Tibial nerve (tissue), 4 donors: Measurements from ENCODE around the gene RASEF. TPM values are rescaled to one million over a fixed set of nuclear protein-coding genes. Genes with fewer than 3 reads are reported as not detected.

ENCODE experiments used
- DNase-seq, 2 donors: peaks; one replicate each; pipeline ENCODE4 v3.0.0-alpha.2; 2019; ENCODE audit warnings: low spot score in 2 of 2
- H3K27ac ChIP-seq, 4 donors: fragments of 200-600 bp; sonication (generic) in 3 of 4; one replicate each; pipeline ENCODE4 v1.5.1; 2017 to 2019; ENCODE audit warnings: mild to moderate bottlenecking in 1 of 4
- H3K27me3 ChIP-seq, 2 donors: fragments of 200-600 bp; sonication (generic) in 1 of 2; one replicate each; pipeline versions ENCODE4 v1.5.1 to v1.6.0; 2017 to 2019
- H3K36me3 ChIP-seq, 3 donors: fragments of 200-600 bp; sonication (generic); one replicate each; pipeline ENCODE4 v1.5.1; 2018 to 2019
- H3K4me1 ChIP-seq, 4 donors: fragments of 200-600 bp; sonication (generic) in 3 of 4; one replicate each; pipeline ENCODE4 v1.5.1; 2017 to 2019
- H3K4me3 ChIP-seq, 4 donors: fragments of 200-600 bp; sonication (generic) in 3 of 4; one replicate each; pipeline ENCODE4 v1.5.1; 2017 to 2019; ENCODE audit warnings: mild to moderate bottlenecking in 1 of 4, moderate library complexity in 1 of 4
- H3K9me3 ChIP-seq, 4 donors: fragments of 200-600 bp; sonication (generic) in 3 of 4; one replicate each; pipeline ENCODE4 v1.5.1; 2017 to 2019
- EP300 ChIP-seq, 2 donors: sonication (generic); formaldehyde crosslinking; IDR thresholded peaks; one replicate each; pipeline ENCODE4 v1.6.1; 2017; ENCODE audit warnings: antibody characterized with exemption in 2 of 2, mild to moderate bottlenecking in 1 of 2
- POLR2A ChIP-seq, 2 donors: fragments of 450-650 bp; IDR thresholded peaks; one replicate each; pipeline ENCODE4 v1.6.1; 2017; ENCODE audit warnings: antibody characterized with exemption in 2 of 2, mild to moderate bottlenecking in 2 of 2, moderate library complexity in 2 of 2
- WGBS, 2 donors: methylation state at CpG; one replicate each; pipeline ENCODE4 v1.1.5; 2018; 5-methylcytosine and 5-hydroxymethylcytosine counted together
- total RNA-seq, 4 donors: library from RNA; depleted of rRNA; stranded (reverse); fragments of >200 nt; gene quantifications; one replicate each; pipeline ENCODE4 v1.1.0, GENCODE V29; 2016
- TF ChIP-seq, protein P1 (sequence below), 5 experiments: fragments of 200-600 bp in 3 of 5; fragments of 450-650 bp in 2 of 5; sonication (generic) in 3 of 5; IDR thresholded peaks; one replicate each; pipeline ENCODE4 v1.5.1; 2016 to 2019; ENCODE audit warnings: antibody characterized with exemption in 5 of 5, mild to moderate bottlenecking in 3 of 5, moderate library complexity in 2 of 5

The RASEF gene
- total RNA-seq, 4 donors from 2014 or later, result 0.21 to 3.6 (median 1.4) TPM

DNA sequence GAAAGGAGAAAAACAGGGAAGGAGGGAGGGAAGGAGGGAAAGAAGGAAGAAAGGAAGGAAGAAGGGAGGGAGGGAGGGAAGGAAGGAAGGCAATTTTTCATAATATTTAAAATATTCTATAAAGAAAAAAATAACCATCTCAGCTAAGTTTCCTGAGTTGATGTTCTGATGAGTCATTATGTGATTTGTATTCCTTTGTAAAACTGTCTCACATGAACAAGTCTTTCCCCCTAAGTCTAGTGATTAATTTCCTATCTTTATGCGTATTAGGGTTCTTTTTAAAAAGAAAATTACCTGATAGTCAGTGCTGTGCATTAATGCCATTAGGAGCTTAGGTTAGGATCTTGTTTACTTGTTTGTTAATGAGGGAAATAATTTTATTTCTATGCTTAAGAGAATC lies 94.1 kb downstream of the RASEF start:
- Histone ChIP-seq H3K27ac (no peak overlapping the region), H3K4me1 (no peaks in the 10 kb centered on the region), H3K27me3 (no peaks in the 10 kb centered on the region), H3K4me3 (no peak overlapping the region), H3K9me3 (peaks cover 0 to 4% (median 0%) of the 10 kb centered on the region in 4 donors), H3K36me3 (no peaks in the 10 kb centered on the region)
- WGBS, 2 donors, result 84 to 89% methylated on average over 1 of the region's 1 CpG
- no peak for DNase-seq
- TF ChIP-seq, protein P1, sequence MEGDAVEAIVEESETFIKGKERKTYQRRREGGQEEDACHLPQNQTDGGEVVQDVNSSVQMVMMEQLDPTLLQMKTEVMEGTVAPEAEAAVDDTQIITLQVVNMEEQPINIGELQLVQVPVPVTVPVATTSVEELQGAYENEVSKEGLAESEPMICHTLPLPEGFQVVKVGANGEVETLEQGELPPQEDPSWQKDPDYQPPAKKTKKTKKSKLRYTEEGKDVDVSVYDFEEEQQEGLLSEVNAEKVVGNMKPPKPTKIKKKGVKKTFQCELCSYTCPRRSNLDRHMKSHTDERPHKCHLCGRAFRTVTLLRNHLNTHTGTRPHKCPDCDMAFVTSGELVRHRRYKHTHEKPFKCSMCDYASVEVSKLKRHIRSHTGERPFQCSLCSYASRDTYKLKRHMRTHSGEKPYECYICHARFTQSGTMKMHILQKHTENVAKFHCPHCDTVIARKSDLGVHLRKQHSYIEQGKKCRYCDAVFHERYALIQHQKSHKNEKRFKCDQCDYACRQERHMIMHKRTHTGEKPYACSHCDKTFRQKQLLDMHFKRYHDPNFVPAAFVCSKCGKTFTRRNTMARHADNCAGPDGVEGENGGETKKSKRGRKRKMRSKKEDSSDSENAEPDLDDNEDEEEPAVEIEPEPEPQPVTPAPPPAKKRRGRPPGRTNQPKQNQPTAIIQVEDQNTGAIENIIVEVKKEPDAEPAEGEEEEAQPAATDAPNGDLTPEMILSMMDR (IDR thresholded peaks at IDR 0.05), result no peak
- TF ChIP-seq EP300 (IDR thresholded peaks at IDR 0.05) (no peak), POLR2A (IDR thresholded peaks at IDR 0.05) (no peak)

DNA sequence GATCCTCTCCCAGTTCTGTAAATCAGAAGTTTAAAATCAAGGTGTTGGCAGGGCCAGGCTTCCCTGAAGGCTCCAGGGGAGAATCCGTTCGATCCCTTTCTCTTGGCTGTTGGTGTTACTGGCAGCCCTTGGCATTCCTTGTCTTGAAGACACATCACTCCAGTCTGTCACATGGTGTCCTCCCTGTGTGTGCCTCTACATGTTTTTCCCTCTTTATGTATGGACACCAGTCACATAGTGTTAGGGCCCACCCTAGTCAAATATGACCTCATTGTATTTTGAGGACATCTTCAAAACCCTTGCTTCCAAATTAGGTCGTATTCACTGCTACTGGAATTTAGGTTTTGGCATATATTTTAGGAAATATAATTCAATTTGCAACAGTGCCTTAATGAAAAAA lies 94.6 kb downstream of the RASEF start:
- TF ChIP-seq, protein P1 (IDR thresholded peaks at IDR 0.05), result no peak
- TF ChIP-seq EP300 (IDR thresholded peaks at IDR 0.05), result no peak
- no peak for TF ChIP-seq POLR2A (IDR thresholded peaks at IDR 0.05)
- no peak overlapping the region for H3K4me3 ChIP-seq
- 67 to 71% methylated on average over 3 of the region's 3 CpGs for WGBS, 2 donors
- H3K27ac ChIP-seq, result no peak overlapping the region
- no peaks in the 10 kb centered on the region for H3K36me3 ChIP-seq
- DNase-seq, result no peak
- H3K4me1 ChIP-seq, result no peaks in the 10 kb centered on the region
- H3K27me3 ChIP-seq, result no peaks in the 10 kb centered on the region
- H3K9me3 ChIP-seq, result peaks cover 0 to 4% (median 0%) of the 10 kb centered on the region in 4 donors

DNA sequence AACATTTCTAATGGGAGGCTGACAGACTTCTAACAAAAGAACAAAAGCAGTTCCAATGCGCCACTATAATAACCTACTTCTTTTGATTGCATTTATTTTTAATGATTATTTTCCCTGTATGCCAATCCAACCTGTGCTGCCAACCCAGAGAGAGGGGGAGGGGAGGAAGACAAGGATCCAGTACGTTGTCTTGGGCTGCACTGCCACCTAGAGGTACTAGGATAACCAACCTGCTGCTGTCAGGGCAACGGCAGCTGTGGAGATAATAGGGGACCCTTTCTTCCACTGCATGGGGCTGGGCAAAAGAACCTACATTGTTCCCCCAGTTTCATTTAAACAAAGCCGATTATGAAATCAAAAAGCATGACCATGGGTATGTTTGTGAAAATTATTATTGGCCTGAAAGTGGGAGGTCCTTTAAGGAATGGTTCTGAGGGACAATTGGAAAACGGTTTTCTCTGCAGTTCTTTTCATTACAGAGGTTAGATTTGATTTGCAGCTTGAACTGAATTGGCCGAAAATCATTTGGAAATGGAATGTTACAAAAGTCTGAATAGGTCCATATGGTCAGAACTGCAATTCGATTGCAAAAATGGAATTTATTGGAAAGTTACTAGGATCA lies 101.3 kb downstream of the RASEF start:
- Histone ChIP-seq H3K27me3 (no peaks in the 10 kb centered on the region), H3K4me1 (peaks cover 0 to 6% (median 0%) of the 10 kb centered on the region in 4 donors), H3K4me3 (no peak overlapping the region), H3K27ac (no peak overlapping the region), H3K9me3 (no peaks in the 10 kb centered on the region), H3K36me3 (no peaks in the 10 kb centered on the region)
- no peak for TF ChIP-seq EP300 (IDR thresholded peaks at IDR 0.05)
- TF ChIP-seq, protein P1 (IDR thresholded peaks at IDR 0.05), result peak; percentile 59 to 76 (median 69)
- TF ChIP-seq POLR2A (IDR thresholded peaks at IDR 0.05), result no peak
- peak; percentile 48 to 72 for DNase-seq
- 10 to 15% methylated on average over 7 of the region's 7 CpGs for WGBS, 2 donors

- H3K27ac ChIP-seq, result no peak overlapping the region
- WGBS, 2 donors, result 73 to 75% methylated on average over 7 of the region's 7 CpGs
- peaks cover 0 to 6% (median 0%) of the 10 kb centered on the region in 4 donors for H3K4me1 ChIP-seq
- TF ChIP-seq POLR2A (IDR thresholded peaks at IDR 0.05), result no peak
- no peak for TF ChIP-seq EP300 (IDR thresholded peaks at IDR 0.05)
- TF ChIP-seq, protein P1 (IDR thresholded peaks at IDR 0.05), result no peak
- H3K27me3 ChIP-seq, result no peaks in the 10 kb centered on the region
- DNase-seq, result no peak
- no peaks in the 10 kb centered on the region for H3K9me3 ChIP-seq
- H3K4me3 ChIP-seq, result no peak overlapping the region
- H3K36me3 ChIP-seq, result no peaks in the 10 kb centered on the region
Observed at GRCh38 chr9:82957529-82958379, 105.2 kb downstream of the RASEF start.

DNA sequence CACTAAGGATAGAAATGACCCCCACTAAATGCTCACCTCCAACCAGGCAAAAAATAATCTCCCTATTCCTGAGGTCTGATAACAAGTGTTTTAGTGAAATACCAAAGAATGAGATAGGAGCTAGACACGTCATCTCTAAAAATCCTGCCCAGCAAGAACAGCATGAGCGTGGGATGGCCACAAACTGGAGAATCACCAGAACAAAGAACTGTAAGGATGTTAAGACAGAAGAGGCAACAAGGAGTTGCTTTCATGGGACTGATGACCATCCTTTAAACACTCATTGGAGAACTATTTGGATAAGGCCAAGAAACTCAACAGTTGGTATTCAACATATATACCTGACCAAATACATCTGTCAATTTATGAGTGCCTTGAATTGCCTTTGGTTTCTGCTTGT lies 113.7 kb downstream of the RASEF start:
- WGBS, 2 donors, result 91 to 93% methylated on average over 2 of the region's 2 CpGs
- no peak overlapping the region for H3K27ac ChIP-seq

More for the DNA sequence above, 113.7 kb downstream of the RASEF start:
- H3K36me3 ChIP-seq, result no peaks in the 10 kb centered on the region
- H3K4me1 ChIP-seq, result no peaks in the 10 kb centered on the region
- TF ChIP-seq EP300 (IDR thresholded peaks at IDR 0.05) (no peak), POLR2A (IDR thresholded peaks at IDR 0.05) (no peak)
- TF ChIP-seq, protein P1 (IDR thresholded peaks at IDR 0.05), result no peak
- no peaks in the 10 kb centered on the region for H3K27me3 ChIP-seq
- H3K9me3 ChIP-seq, result no peaks in the 10 kb centered on the region
- no peak for DNase-seq
- no peak overlapping the region for H3K4me3 ChIP-seq
